GM12874 (cell line): Measurements from ENCODE around the gene MRPL4.

Source experiments
- CTCF ChIP-seq: IDR thresholded peaks from 2 replicates; pipeline ENCODE4 v1.5.1; 2011; ENCODE audit warnings: low read depth, mild to moderate bottlenecking, control low read depth, low read length, moderate library complexity; ENCODE audit not compliant: insufficient read depth

The MRPL4 gene

GRCh38 chr19:10270180-10270615 is 18.2 kb downstream of the MRPL4 start:
- TF ChIP-seq CTCF, result no peak

GRCh38 chr19:10270616-10271394 is 18.8 kb downstream of the MRPL4 start, which contains the start of gene ICAM1:
Gene ICAM1, plus strand, starts transcription at chr19:10271120. Its CDS starts 40 bp downstream, at chr19:10271160.
- 0 out of 2 replicates have a peak, but pooled peaks have one; percentile 18 for TF ChIP-seq CTCF

- no peak for TF ChIP-seq CTCF
Measured at GRCh38 chr19:10271543-10272086, 19.6 kb downstream of the MRPL4 start.

- no peak for TF ChIP-seq CTCF
Measured at GRCh38 chr19:10274589-10274988, 22.6 kb downstream of the MRPL4 start.

GRCh38 chr19:10277795-10278589 is 26.0 kb downstream of the MRPL4 start:
- TF ChIP-seq CTCF, result no peak

- TF ChIP-seq CTCF, result no peak
Measured at GRCh38 chr19:10278935-10279334, 26.9 kb downstream of the MRPL4 start.
